Erythroblast (primary cell): ENCODE results near the gene DAB1.

Experiments
- GATA1 ChIP-seq: IDR thresholded peaks from 2 replicates; pipeline ENCODE4 v1.6.1; 2011; ENCODE audit warnings: low read depth, mild to moderate bottlenecking, control low read depth, low read length, moderate library complexity
- POLR2A ChIP-seq: IDR thresholded peaks from 2 replicates; pipeline ENCODE4 v1.6.1; 2011; ENCODE audit warnings: mild to moderate bottlenecking, low read length

DNA sequence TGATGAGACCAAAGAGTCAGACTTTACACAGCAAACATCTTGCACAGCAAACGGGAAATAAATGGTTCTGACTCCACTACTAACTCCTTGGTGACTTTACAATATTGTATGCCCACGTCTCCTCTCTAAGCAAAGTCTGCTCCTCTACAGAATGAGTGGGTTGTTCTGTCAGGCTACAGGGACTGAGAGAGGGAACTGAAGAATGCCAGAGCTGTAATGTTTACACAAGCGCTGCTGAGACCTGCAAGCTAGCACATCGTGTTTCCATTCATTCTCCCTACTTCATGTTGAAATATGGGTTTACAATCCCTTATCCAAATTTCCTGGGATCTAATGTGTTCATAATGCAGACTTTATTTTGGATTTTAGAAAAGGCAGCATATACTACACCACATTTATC, 15.9 kb downstream of the DAB1 start:
- TF ChIP-seq POLR2A (no peak), GATA1 (no peak)
